Type B pancreatic cell (in vitro differentiated cells): ENCODE data around the gene WDR53. TPM values are rescaled to one million over a fixed set of nuclear protein-coding genes. Genes with fewer than 3 reads are reported as not detected.

Experiments used
- DNase-seq: peaks from one replicate; pipeline ENCODE4 v3.0.0; 2021; ENCODE audit warnings: mixed read lengths; ENCODE audit not compliant: unreplicated experiment; ENCODE audit errors: extremely low spot score
- H3K27ac Mint-ChIP-seq: 2 replicates; pipeline ENCODE4 v1.8.0; 2021; ENCODE audit warnings: mild to moderate bottlenecking, mixed read lengths
- H3K27me3 Mint-ChIP-seq: 2 replicates; pipeline ENCODE4 v1.8.0; 2021; ENCODE audit warnings: mixed read lengths
- H3K36me3 Mint-ChIP-seq: 2 replicates; pipeline ENCODE4 v1.8.0; 2021; ENCODE audit warnings: mixed read lengths
- H3K4me1 Mint-ChIP-seq: one replicate; pipeline ENCODE4 v1.8.0; 2021; ENCODE audit warnings: mixed read lengths; ENCODE audit not compliant: unreplicated experiment
- H3K4me3 Mint-ChIP-seq: 2 replicates; pipeline ENCODE4 v1.8.0; 2021; ENCODE audit warnings: mild to moderate bottlenecking, mixed read lengths
- H3K9me3 Mint-ChIP-seq: 2 replicates; pipeline ENCODE4 v1.8.0; 2021; ENCODE audit warnings: mixed read lengths
- CTCF ChIP-seq: fragments of 200-600 bp; sonication (generic); conservative IDR thresholded peaks from 2 replicates; pipeline ENCODE4 v1.5.0; 2021; ENCODE audit warnings: antibody characterized with exemption, mild to moderate bottlenecking
- total RNA-seq: library from RNA; stranded (reverse); gene quantifications from 2 replicates; pipeline ENCODE4 v1.2.1, GENCODE V29; 2021; ENCODE audit warnings: low replicate concordance

WDR53 gene
- total RNA-seq, 1 donor from 2014 or later = 17.1 TPM

DNA sequence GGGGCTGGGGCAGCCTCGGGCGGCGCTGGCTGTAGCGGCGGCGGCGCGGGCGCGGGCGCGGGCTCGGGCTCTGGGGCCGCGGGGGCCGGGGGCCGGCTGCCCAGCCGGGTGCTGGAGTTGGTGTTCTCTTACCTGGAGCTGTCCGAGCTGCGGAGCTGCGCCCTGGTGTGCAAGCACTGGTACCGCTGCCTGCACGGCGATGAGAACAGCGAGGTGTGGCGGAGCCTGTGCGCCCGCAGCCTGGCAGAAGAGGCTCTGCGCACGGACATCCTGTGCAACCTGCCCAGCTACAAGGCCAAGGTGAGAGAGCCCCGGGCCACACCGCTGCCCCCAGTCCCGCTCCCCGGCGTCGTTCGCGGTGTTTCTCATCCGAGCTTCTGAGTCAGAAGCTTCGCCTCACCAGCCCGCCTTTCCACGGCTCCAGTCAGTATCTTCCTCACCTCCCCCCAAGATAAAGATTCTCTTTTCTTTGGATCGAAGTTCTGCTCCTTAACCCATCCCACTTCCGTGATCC lies 706 bp upstream of the WDR53 start:
- Mint-ChIP-seq H3K27ac (peak overlapping the region; percentile 90), H3K36me3 (no peaks in the 10 kb centered on the region), H3K9me3 (no peaks in the 10 kb centered on the region), H3K4me3 (peak overlapping the region; percentile 95), H3K27me3 (no peaks in the 10 kb centered on the region), H3K4me1 (peaks cover 14% of the 10 kb centered on the region)
- DNase-seq = peak; percentile 69
- TF ChIP-seq CTCF = no peak

- Mint-ChIP-seq H3K9me3 (no peaks in the 10 kb centered on the region), H3K4me3 (no peak overlapping the region), H3K4me1 (peaks cover 6% of the 10 kb centered on the region), H3K36me3 (no peaks in the 10 kb centered on the region), H3K27me3 (no peaks in the 10 kb centered on the region), H3K27ac (no peak overlapping the region)
- TF ChIP-seq CTCF = no peak
- no peak for DNase-seq
Measured at GRCh38 chr3:196563721-196564225, 4.6 kb downstream of the WDR53 start.

DNA sequence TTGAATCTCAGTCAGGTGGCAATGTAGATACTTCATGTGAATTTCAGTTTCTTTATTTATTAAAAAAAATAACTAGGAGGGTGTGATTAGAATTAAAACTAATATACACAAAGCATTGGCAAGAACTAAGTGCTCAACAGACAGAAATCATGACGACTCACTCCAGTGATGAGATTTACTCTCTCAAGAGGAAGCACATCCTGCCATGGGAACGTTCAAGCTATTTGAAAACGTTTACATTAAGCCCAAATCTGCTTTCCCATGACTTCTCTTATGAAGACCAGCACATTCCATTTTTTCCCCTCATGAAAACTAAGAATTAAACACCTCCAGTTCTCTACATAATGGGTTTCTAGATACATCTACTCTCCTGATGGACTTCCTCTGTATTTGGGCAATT lies 8.5 kb downstream of the WDR53 start:
- TF ChIP-seq CTCF = no peak
- Mint-ChIP-seq H3K4me3 (no peak overlapping the region), H3K4me1 (no peaks in the 10 kb centered on the region), H3K27ac (no peak overlapping the region), H3K36me3 (no peaks in the 10 kb centered on the region), H3K9me3 (no peaks in the 10 kb centered on the region), H3K27me3 (no peaks in the 10 kb centered on the region)
- no peak for DNase-seq

- DNase-seq = no peak
- H3K4me1 Mint-ChIP-seq = no peaks in the 10 kb centered on the region
- no peaks in the 10 kb centered on the region for H3K36me3 Mint-ChIP-seq
- H3K27me3 Mint-ChIP-seq = no peaks in the 10 kb centered on the region
- H3K27ac Mint-ChIP-seq = peak overlapping the region; percentile 70
- H3K9me3 Mint-ChIP-seq = no peaks in the 10 kb centered on the region
- H3K4me3 Mint-ChIP-seq = peak overlapping the region; percentile 8
- TF ChIP-seq CTCF = no peak
Measured at GRCh38 chr3:196558476-196558875, 9.9 kb downstream of the WDR53 start.

- Mint-ChIP-seq H3K4me3 (no peak overlapping the region), H3K4me1 (no peaks in the 10 kb centered on the region)
- no peak for TF ChIP-seq CTCF
Measured at GRCh38 chr3:196557236-196557635, 11.1 kb downstream of the WDR53 start.

GRCh38 chr3:196555295-196555694 lies 13.1 kb downstream of the WDR53 start:
- TF ChIP-seq CTCF = no peak
- Mint-ChIP-seq H3K4me1 (no peaks in the 10 kb centered on the region), H3K27me3 (no peaks in the 10 kb centered on the region), H3K4me3 (no peak overlapping the region), H3K9me3 (peaks cover 2% of the 10 kb centered on the region), H3K36me3 (peaks cover 3% of the 10 kb centered on the region), H3K27ac (no peak overlapping the region)
- DNase-seq = no peak

More at GRCh38 chr3:196557236-196557635, 11.1 kb downstream of the WDR53 start:
- Mint-ChIP-seq H3K9me3 (no peaks in the 10 kb centered on the region), H3K27ac (no peak overlapping the region), H3K27me3 (no peaks in the 10 kb centered on the region), H3K36me3 (no peaks in the 10 kb centered on the region)
- DNase-seq = no peak
